GM12878 (cell line): ENCODE measurements around the gene PPP4R4. TPM values are rescaled to one million over a fixed set of nuclear protein-coding genes. Genes with fewer than 3 reads are reported as not detected.

Experiments used
- ATAC-seq: fragments of 200-7000 bp; cut with Tn5 transposase; 3 replicates; pipeline ENCODE4 v1.9.1; 2020; ENCODE audit warnings: mild to moderate bottlenecking, moderate library complexity
- BruUV-seq: library from RNA; stranded (reverse); fragments of 400-500 nt; replicated peaks from 2 replicates; lab custom pipeline; 2021; lab: Mats Ljungman, UMichigan
- CTCF ChIA-PET: fragments of 300-600 bp; sonication (Branson Sonifier 250); formaldehyde crosslinking; extraction: SDS; loops from one replicate; lab custom pipeline; 2021; ENCODE audit warnings: inconsistent platforms; lab: Yijun Ruan, JAX
- POLR2A ChIA-PET: fragments of 350-600 bp; formaldehyde crosslinking; extraction: SDS; loops from one replicate; lab custom pipeline; 2021; ENCODE audit warnings: inconsistent platforms; lab: Charles Lee
- RAD21 ChIA-PET: fragments of 300-600 bp; sonication (Branson Sonifier 250); formaldehyde crosslinking; loops from one replicate; lab custom pipeline; 2023; ENCODE audit warnings: antibody characterized with exemption; ENCODE audit not compliant: unreplicated experiment; lab: Charles Lee
- SMC1A ChIA-PET: fragments of 300-600 bp; sonication (Branson Sonifier 250); formaldehyde crosslinking; loops from one replicate; lab custom pipeline; 2023; ENCODE audit not compliant: unreplicated experiment, uncharacterized antibody; lab: Charles Lee
- DNase-seq: peaks from one replicate; pipeline ENCODE4 v3.0.0-alpha.2; 2011; ENCODE audit warnings: low read depth, low spot score
- FAIRE-seq: peaks from 3 replicates; lab custom pipeline; 2011; peaks lifted over from hg19 to GRCh38; lab: Jason Lieb, UNC
- H2AFZ ChIP-seq: 2 replicates; pipeline ENCODE4 v1.6.0; 2011; ENCODE audit warnings: low read depth, low read length, control low read depth; ENCODE audit not compliant: control insufficient read depth
- H3K27ac ChIP-seq: 2 replicates; pipeline ENCODE4 v1.5.1; 2011; ENCODE audit warnings: control low read depth; ENCODE audit not compliant: control insufficient read depth, insufficient read depth
- H3K27me3 ChIP-seq, 2 experiments: replicated peaks in 1 of 2; 2 replicates each; pipeline versions ENCODE4 v1.6.0 to v1.6.1; 2011; ENCODE audit warnings: low read length in 1 of 2; ENCODE audit not compliant: control insufficient read depth in 2 of 2, insufficient read depth in 2 of 2
- H3K36me3 ChIP-seq, 2 experiments: 2 replicates each; pipeline ENCODE4 v1.5.1; 2011; ENCODE audit warnings: low read length in 1 of 2; ENCODE audit not compliant: control insufficient read depth in 2 of 2, insufficient read depth in 2 of 2
- H3K4me1 ChIP-seq: 2 replicates; pipeline ENCODE4 v1.6.1; 2011; ENCODE audit warnings: mild to moderate bottlenecking, low read length, moderate library complexity, mixed read lengths; ENCODE audit not compliant: control insufficient read depth, insufficient read depth
- H3K4me2 ChIP-seq: 2 replicates; pipeline ENCODE4 v1.6.0; 2011; ENCODE audit warnings: control low read depth; ENCODE audit not compliant: control insufficient read depth, insufficient read depth
- H3K4me3 ChIP-seq: fragments of 200-600 bp; sonication (generic); 2 replicates; pipeline ENCODE4 v1.5.1; 2016
- H3K79me2 ChIP-seq: 2 replicates; pipeline ENCODE4 v1.6.0; 2011; ENCODE audit warnings: low read length; ENCODE audit not compliant: control insufficient read depth, insufficient read depth
- H3K9ac ChIP-seq: 2 replicates; pipeline ENCODE4 v1.8.0; 2011; ENCODE audit warnings: low read length, control low read depth, mixed read lengths; ENCODE audit not compliant: control insufficient read depth, insufficient read depth
- H3K9me3 ChIP-seq: replicated peaks from 3 replicates; pipeline ENCODE4 v1.5.1; 2011; ENCODE audit warnings: mild to moderate bottlenecking, low read length; ENCODE audit not compliant: control insufficient read depth, insufficient read depth
- H4K20me1 ChIP-seq: 2 replicates; pipeline ENCODE4 v1.6.0; 2011; ENCODE audit not compliant: control insufficient read depth, insufficient read depth
- CTCF ChIP-seq, 3 experiments: IDR thresholded peaks in 2 of 3; conservative IDR thresholded peaks in 1 of 3; 2 replicates each; pipeline ENCODE4 v1.5.1; 2011; ENCODE audit warnings: low read depth in 3 of 3, low read length in 3 of 3, mild to moderate bottlenecking in 3 of 3, control low read depth in 2 of 3, moderate library complexity in 2 of 3, inconsistent platforms in 1 of 3, mixed read lengths in 1 of 3; ENCODE audit not compliant: control insufficient read depth in 2 of 3, insufficient read depth in 1 of 3; ENCODE audit errors: extremely low read depth in 1 of 3
- FOXK2 ChIP-seq: fragments of 450-650 bp; IDR thresholded peaks from 2 replicates; pipeline ENCODE4 v1.6.1; 2017; ENCODE audit warnings: mild to moderate bottlenecking, moderate library complexity
- REST ChIP-seq: IDR thresholded peaks from 2 replicates; pipeline ENCODE4 v1.6.1; 2012; ENCODE audit warnings: mild to moderate bottlenecking, low read depth, low read length
- WGBS: methylation state at CpG from one replicate; pipeline ENCODE4 v1.1.6; 2016; ENCODE audit warnings: low lambda C conversion rate; ENCODE audit not compliant: insufficient replicate concordance, insufficient coverage; ENCODE audit errors: missing lambda C conversion rate; 5-methylcytosine and 5-hydroxymethylcytosine counted together
- in situ Hi-C: fragments of 300-500 bp; cut with MboI; formaldehyde crosslinking; loops from 9 replicates; pipeline ENCODE4 v1.14.3; 2018; ENCODE audit warnings: mixed read lengths
- intact Hi-C: fragments of 100-400 bp; cut with micrococcal nuclease; formaldehyde crosslinking; loops from one replicate; pipeline ENCODE4 v1.14.2; 2022; ENCODE audit not compliant: unreplicated experiment
- polyA plus RNA-seq, 11 experiments: library from polyadenylated mRNA; depleted of rRNA in 4 of 11; unstranded in 6 of 11; stranded (reverse) in 5 of 11; fragments of >200 nt; fragmentation: Nextera tagmentation in 4 of 11; fragmentation: Illumina TruSeq in 1 of 11; extraction: Ambion mirVana in 4 of 11; extraction: Trizol in 1 of 11; gene quantifications; 1 replicate in 1 of 11; 2 replicates in 10 of 11; pipeline versions ENCODE4 v1.2.1 to v1.2.3, GENCODE V29; 2011 to 2016; ENCODE audit warnings: inconsistent platforms in 2 of 11, missing spikeins in 2 of 11, low read depth in 1 of 11
- total RNA-seq, 4 experiments: library from RNA; depleted of rRNA in 3 of 4; stranded (reverse); fragments of >200 nt in 3 of 4; fragmentation: Illumina TruSeq in 1 of 4; extraction: Trizol in 1 of 4; gene quantifications; 2 replicates each; pipeline versions ENCODE4 v1.2.1 to v1.2.3, GENCODE V29; 2013 to 2021
- TF ChIP-seq, protein P1 (sequence below): fragments of 450-650 bp; IDR thresholded peaks from 2 replicates; pipeline ENCODE4 v1.6.1; 2016; ENCODE audit warnings: mild to moderate bottlenecking

Gene PPP4R4
- total and polyA plus RNA-seq, 10 of the 15 experiments (the other 5 are each of a cell fraction or from before 2014, with no cell fraction given) = 0.01 to 0.13 (median 0.08) TPM; not detected in 4

GRCh38 chr14:94285158-94285557 lies 111.0 kb downstream of the PPP4R4 start:
- ATAC-seq (no peak), DNase-seq (no peak)
- in situ Hi-C loops (no loop called here), intact Hi-C loops (no loop called here)
- H3K4me2 ChIP-seq = no peak overlapping the region
- no TSS peak for BruUV-seq
- CTCF ChIA-PET = no interaction called here
- H3K79me2 ChIP-seq = no peaks in the 10 kb centered on the region
- no peak for TF ChIP-seq REST
- TF ChIP-seq, all 136 proteins: peak for 0
- FAIRE-seq = no peak
- no peaks in the 10 kb centered on the region for H3K4me1 ChIP-seq
- no peak overlapping the region for H2AFZ ChIP-seq
- no peaks in the 10 kb centered on the region for H3K27me3 ChIP-seq
- H3K9ac ChIP-seq = no peak overlapping the region
- ChIA-PET POLR2A (no interaction called here), RAD21 (no interaction called here), SMC1A (no interaction called here)
- no peak overlapping the region for H3K4me3 ChIP-seq
- no peaks in the 10 kb centered on the region for H3K9me3 ChIP-seq
- no peaks in the 10 kb centered on the region for H3K36me3 ChIP-seq
- H4K20me1 ChIP-seq = no peaks in the 10 kb centered on the region
- no peak overlapping the region for H3K27ac ChIP-seq

DNA sequence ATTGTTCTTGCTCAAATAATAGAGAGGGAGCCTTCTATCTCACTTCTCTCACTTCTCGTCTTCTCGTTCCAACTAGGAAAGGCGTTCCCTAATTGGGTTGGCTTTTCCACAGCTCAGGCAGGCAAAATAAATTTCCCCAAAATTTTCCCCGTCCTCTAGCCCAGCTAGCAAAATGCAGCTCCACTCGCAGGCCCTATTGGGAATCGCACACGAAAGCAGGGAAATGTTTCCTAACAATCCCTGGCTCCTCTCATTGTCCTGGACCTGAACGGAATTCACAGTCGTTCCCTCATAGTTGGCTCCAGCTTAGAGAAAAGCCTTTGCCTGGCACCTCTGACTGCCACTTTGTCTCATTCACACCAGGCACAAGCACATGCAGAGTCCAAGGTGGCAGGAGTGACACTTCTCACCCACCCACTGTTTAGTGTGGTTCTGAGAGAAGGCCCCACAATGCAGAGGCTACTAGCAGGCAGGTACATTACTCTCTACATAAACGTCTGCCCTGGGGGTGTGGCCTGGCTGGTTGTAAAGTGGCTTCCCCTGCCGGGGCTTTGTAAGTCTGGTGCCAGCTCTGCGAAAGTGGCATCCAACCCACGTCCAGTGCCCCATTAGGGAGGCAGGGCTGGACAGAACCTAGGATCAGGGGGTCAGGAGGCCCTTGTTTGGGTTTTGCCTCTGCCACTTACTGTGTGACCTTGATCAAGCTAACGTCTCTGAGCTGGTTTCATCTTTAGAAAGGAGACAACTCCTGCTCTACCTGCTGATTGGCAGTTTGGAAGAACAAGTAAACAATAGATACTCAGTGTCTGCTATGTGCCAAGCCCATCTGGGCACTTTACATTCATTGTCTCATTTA lies 114.7 kb downstream of the PPP4R4 start:
- intact Hi-C loops = no loop called here
- CTCF ChIA-PET = no interaction called here
- 61% methylated on average over 14 of the region's 14 CpGs for WGBS
- no peak overlapping the region for H3K4me3 ChIP-seq
- POLR2A ChIA-PET = no interaction called here
- no peak for TF ChIP-seq FOXK2
- TF ChIP-seq CTCF (IDR thresholded peaks at IDR 0.05 in 2 of 3, conservative IDR thresholded peaks at IDR 0.05 in 1 of 3; ENCODE audit: control insufficient read depth in 2 of 3, extremely low read depth in 1 of 3, insufficient read depth in 1 of 3, low read depth in 3 of 3, low read length in 3 of 3) = no peak
- TF ChIP-seq, protein P1, sequence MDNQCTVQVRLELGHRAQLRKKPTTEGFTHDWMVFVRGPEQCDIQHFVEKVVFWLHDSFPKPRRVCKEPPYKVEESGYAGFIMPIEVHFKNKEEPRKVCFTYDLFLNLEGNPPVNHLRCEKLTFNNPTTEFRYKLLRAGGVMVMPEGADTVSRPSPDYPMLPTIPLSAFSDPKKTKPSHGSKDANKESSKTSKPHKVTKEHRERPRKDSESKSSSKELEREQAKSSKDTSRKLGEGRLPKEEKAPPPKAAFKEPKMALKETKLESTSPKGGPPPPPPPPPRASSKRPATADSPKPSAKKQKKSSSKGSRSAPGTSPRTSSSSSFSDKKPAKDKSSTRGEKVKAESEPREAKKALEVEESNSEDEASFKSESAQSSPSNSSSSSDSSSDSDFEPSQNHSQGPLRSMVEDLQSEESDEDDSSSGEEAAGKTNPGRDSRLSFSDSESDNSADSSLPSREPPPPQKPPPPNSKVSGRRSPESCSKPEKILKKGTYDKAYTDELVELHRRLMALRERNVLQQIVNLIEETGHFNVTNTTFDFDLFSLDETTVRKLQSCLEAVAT = no peak
- TF ChIP-seq, all 136 proteins: peak for 0
- H3K9ac ChIP-seq = no peak overlapping the region
- ChIA-PET SMC1A (no interaction called here), RAD21 (no interaction called here)
- no peaks in the 10 kb centered on the region for H4K20me1 ChIP-seq
- no peak for ATAC-seq
- H3K4me1 ChIP-seq = no peaks in the 10 kb centered on the region
- BruUV-seq = no TSS peak
- no peaks in the 10 kb centered on the region for H3K79me2 ChIP-seq
- no peak for FAIRE-seq
- DNase-seq = no peak
- in situ Hi-C loops = no loop called here
- no peaks in the 10 kb centered on the region; a peak in 1 of 4 replicates for H3K27me3 ChIP-seq
- H3K36me3 ChIP-seq = no peaks in the 10 kb centered on the region
- no peak overlapping the region for H3K4me2 ChIP-seq
- H3K27ac ChIP-seq = no peak overlapping the region
- no peaks in the 10 kb centered on the region for H3K9me3 ChIP-seq
- H2AFZ ChIP-seq = no peak overlapping the region
